HT1080 (cell line): ENCODE measurements around the gene ADAM15. TPM values are rescaled to one million over a fixed set of nuclear protein-coding genes. Genes with fewer than 3 reads are reported as not detected.

Experiments used
- DNase-seq: peaks from one replicate; pipeline ENCODE4 v3.0.0-alpha.2; 2015; ENCODE audit warnings: low read depth
- total RNA-seq: library from RNA; depleted of rRNA; stranded (reverse); fragments of >200 nt; shearing (Covaris generic); gene quantifications from 2 replicates; pipeline ENCODE4 v1.2.3, GENCODE V29; 2014

Gene ADAM15
- total RNA-seq, 1 experiment from 2014 or later, result 262 TPM

DNA sequence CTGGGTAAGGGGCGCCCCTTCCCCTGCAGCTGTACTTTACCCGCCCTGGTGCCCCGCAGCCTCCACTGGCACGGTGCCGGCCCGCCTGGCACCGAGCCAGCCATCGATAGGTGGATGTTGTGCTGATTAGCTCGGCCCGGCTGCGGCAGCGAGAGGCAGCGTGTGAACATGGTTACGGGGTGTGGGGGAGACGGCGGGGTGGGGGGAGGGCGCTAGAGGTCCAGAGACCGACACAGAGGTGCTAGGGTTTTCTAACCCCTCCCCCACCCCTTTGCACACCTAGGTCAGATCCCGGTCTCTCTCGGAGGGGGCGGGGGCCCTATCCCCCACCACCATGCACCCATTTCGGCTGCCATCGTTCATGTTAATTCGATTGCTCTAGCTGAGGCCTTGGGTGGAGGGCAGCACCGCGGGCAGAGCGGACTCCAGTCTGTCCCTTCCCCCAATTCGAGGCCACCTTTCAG, 19.1 kb downstream of the ADAM15 start:
- DNase-seq, result no peak

DNA sequence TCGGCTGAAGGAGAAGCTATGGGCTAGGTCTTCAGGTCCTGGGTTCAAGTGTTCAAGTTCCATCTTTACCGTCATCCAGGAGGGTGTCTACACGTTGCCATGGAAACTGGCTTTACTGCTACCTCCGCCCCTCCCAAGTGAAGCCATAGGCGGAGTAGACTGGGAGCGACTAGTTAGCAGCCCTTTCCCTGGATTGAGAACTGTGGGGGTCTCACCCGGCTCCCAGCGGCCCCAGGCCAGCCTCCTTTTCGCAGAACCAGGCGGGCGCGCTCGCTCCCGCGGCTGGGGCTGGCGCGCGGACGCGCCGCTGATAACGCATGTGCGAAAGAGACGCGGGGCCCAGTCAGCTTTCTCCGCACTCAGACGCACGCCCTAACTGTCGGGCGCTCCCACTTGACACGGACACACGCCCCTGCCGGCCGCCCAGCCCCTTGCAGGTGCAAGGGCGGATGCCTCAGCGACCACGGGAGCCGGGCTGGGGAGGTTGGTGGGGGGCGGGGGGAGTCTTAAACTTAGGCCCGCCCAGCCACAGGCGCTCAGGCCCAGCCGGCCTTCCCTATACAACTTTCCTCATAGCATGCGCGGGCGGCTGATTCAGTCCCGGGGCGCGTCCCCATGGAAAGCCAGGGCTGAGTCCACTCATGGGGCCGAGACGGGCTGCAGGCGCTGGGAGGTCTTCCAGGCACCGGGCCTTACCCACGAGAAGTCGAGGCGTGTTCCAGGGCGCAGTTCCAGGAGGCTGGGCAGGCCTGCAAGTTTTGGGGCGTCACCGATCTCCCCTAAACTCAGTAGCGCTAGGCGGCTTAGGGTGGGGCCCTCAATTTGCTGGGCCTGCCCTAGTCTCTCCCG, 19.8 kb downstream of the ADAM15 start:
- no peak for DNase-seq

DNA sequence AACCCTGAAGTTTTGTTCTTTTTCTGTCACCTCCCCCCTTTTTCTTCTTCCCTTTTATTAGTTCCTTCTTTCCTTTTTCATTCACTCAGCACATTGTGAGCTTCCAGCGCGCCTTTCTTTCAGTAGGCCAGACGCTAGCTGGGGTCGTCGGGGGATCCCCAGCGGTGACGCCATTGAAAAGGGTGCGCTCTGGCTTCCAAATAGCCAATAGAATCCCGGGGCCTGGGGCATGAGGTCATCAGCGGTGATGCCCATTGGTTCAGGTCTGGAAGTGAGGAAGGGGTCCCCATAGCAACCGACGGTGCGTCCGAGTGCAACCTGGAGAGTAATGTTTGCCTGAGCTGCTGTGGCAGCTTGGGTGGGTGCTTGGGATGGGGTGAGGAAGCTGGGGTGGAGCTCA, 20.6 kb downstream of the ADAM15 start:
- no peak for DNase-seq

DNA sequence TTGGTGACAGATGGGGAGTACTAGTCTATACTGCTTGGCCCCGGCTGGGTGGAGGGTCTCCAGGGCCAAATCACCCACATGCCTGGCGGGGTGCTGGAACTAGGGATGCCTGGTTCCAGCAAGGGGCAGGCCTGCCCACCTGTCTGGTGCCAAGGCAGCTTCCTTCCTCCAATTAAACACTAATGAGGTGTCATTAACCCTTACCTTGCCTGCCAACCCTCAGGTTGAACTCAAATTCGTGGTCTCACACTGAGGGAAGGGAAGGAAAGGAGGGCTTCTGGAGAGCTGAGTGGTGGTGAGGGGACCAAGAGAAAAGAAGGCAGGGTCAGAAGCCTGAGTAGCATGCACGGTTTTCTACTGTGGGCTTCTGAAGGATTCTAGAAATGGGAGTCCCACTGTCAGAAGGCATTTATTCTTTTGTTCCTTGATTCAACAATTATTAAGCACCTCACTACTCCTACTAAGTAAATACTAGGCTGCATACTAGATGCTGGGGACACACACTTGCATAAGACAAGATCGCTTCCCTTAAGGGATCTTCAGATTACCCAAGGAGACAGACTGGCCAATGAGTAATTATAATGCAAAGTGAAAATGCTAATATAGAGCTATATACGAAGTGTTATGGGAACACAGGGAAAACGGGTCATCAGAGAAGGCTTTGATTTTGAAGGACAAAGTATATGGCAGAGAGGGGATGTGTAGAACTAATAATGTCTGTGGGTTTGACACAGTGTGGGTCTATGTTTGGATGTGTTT, 21.6 kb downstream of the ADAM15 start:
- no peak for DNase-seq

DNA sequence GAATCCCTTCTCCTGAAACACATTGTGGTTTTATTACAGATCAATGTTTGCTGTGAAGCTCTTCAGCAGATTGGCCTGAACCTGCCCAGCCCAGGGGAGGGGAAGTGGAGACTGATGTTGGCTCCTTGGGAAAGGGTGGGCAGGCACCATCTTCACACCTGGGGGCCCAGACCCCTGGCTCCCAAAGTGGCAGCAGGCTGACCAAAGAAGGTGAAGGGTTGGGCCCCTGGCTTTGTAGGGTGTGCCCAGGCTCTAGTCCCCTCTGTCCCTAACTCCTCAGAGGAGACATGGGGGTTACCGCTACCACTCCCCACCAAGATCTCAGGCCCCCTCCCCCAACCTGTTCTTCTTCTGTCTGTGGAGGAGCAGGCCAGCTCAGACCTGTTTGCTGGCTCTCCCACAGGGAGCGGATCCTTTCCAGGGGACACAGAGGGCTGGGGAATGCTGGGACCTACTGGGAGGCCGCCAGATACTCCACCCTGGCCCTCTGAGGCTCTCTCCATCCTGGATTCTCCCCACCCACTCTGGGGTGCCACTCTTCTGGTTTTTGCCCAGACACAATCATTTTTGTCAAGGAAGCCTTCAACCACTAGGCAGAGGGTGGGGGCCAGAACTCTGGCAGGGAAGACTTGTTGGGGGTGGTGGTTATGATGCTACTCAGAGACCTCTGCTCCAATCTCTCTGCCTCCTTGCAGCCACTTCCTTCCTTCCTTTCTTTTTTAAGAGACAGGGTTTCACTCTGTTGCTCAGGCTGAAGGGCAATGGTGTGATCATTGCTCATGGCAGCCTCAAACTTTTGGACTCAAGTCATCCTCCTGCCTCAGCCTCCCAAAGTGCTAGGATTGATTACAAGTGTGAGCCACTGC, 22.5 kb downstream of the ADAM15 start:
- DNase-seq, result no peak

DNA sequence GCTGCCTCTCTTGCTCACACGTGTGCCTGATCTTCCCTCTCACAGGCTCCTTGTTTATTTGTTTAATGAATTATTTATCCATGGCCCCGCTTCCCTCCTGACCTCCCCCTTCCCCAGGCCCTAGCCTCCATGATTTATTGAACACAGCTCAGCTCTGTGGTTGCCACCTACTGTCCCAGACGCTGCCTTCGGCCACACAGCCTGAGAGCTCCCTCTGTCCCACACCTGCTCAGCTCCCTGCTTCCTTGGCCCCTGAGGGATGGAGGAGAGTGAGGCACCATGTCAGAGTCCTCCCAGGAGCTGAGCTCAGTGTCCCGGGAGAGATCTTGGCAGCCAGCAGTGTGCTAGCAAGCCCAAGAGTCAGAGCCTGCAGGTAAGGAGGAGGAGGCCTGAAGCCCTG, 24.4 kb downstream of the ADAM15 start:
- DNase-seq, result no peak

DNA sequence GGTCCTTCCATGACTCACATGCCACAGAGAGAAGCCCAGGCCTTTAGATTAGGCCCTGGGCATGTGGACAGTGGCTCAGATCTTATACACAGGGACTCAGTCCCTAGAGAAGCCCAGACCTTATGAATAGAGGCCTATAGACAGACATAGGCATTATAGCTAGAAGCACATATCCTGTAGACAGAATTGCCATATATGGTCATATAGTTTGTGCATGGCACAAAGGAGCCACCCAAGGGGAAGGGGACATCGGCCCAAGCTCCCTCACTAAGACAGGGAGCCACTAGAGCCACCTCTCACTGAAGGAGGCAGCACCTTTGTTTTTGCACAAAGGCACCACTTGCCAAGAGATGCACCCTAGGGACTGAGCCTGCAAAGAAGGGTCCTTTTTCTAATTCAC, 25.3 kb downstream of the ADAM15 start:
- DNase-seq, result no peak

DNA sequence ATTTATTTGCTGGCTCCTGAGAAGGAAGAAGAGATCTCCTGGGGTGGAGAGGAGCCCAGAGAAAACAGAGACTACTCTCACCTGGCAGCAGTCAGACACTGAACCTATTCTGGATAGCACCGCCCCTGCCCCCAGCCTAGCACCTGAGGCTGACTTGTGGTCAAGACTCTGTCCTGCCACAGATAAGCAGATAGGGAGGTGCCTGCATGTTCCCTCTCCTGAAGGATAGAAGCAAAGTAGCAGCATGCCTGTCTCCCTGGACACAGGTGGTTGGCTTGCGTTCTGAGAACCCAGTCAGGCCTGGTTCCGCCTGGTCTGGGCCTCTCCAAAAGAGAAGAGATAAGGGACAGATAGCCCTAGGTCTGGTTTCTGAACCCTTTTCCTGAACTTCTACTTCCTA, 26.2 kb downstream of the ADAM15 start:
- DNase-seq, result no peak

DNA sequence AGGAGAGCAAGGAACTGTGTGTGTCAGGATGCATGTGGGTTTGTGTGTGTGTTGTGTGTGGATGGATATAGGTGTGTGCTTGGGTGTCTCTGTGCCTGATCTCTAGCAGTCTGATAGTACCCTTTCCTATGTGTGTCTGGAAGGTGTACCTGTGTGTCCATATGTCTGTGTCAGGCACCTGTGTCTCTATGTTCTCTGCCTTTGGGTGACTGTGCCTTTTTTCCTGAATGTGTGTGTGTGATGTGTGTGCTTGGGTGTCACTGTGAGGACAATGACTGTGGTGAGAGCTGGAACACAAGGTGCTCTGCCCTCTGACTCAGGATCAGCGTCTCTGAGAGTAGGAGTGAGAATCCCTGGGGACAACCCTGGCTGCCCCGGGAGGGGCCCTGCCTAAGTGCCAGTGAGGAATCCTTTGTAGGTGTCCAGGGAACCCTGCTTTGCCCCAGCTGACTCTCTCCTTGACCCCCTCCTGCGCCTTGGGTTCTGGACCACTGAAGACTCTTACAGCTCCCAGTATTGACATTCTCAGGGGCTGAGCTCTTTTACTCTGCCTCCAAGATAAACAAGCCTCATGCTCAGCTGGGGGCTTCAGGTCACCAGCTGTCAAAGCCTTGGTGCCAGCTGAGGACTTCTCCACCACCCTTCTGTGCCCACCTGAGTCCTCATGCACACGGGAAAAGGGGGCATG, 26.8 kb downstream of the ADAM15 start:
- no peak for DNase-seq

DNA sequence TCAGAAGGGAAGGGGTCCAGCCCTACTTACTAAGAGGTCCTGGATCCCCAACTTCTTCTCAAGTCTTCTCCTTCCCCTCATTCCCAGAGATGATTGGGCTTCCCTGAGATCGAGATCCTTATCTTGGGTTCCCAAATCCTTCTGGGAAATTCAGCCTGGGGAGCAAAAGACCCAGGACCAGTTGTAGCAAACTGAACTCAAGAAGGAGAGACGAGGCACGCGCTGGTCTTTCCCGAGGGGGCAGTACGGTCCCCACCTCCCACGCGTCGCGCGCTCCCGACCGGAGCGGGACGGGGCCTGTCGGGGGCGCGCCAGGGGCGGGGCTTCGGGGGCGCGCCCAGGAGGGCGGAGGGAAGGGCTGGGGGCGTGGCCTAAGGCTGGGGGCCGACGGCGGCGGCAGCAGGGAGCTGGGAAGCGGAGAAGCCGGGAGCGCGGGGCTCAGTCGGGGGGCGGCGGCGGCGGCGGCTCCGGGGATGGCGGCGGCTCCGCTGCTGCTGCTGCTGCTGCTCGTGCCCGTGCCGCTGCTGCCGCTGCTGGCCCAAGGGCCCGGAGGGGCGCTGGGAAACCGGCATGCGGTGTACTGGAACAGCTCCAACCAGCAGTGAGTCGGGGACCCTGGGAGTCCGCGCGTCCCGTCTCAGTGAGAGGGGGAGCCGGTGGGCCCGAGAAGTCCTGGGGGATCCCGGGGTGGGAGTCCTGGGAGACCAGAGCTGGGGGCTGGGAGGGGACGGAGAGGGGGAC, 27.5 kb downstream of the ADAM15 start, which contains the start of gene EFNA3:
EFNA3 (plus strand) TSS at position 369 of the 741 bp plus-strand sequence; CDS start at position 474, 105 bp downstream.
- no peak for DNase-seq

DNA sequence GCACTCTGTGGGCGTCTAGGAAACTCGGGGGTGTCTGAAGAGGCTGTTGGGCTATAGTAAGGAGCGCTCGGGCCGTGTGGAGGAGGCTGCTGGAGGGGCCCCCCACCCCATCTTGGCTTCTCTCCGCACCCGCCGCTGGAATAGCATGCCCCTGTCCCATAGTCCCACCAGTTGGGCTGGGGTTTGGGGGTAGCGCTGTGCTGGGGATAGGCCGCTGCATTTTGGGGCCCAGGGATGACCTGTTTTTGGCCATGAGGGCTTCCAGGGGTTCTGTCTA, 28.0 kb downstream of the ADAM15 start:
- no peak for DNase-seq

DNA sequence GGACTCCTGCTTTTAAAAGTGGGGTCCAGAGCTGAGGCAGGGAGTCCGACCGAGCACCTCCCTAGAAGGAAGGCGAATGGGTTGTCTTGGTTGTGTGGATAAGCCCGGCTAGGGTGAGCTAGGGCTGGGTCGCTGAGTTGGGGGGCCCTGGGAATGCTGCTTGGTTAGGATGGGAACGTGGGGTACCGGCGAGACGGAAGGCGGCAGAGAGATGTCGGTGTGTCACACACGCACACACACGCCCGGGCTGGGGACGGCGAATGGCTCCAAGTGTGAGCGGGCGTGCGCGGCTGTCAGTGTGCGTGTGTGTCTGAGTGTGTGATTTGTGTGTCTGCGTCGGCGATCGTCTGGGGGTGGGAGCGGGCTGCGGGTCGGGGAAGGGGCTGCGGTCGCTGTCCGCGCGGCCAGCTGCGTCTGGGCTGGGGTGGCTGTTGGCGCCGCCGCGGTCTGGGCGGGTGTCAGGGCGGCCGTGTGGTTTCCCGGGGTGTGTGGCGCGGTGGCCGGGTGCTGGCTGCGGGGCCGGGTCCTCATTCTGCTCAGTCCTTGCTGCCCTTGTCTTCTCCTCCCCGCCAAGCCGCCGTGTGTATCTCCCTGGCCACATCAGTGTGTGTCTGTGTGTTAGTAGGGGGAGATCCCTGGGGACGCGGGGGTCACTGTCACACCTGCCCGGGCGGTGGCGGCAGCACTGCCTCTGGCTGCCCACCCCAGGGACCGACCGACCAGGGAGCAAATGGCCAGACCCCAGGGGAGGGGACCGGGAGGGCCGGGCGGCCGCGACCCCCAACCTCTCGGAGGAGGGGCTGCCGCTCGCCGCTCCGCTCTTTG, 28.6 kb downstream of the ADAM15 start:
- no peak for DNase-seq

DNA sequence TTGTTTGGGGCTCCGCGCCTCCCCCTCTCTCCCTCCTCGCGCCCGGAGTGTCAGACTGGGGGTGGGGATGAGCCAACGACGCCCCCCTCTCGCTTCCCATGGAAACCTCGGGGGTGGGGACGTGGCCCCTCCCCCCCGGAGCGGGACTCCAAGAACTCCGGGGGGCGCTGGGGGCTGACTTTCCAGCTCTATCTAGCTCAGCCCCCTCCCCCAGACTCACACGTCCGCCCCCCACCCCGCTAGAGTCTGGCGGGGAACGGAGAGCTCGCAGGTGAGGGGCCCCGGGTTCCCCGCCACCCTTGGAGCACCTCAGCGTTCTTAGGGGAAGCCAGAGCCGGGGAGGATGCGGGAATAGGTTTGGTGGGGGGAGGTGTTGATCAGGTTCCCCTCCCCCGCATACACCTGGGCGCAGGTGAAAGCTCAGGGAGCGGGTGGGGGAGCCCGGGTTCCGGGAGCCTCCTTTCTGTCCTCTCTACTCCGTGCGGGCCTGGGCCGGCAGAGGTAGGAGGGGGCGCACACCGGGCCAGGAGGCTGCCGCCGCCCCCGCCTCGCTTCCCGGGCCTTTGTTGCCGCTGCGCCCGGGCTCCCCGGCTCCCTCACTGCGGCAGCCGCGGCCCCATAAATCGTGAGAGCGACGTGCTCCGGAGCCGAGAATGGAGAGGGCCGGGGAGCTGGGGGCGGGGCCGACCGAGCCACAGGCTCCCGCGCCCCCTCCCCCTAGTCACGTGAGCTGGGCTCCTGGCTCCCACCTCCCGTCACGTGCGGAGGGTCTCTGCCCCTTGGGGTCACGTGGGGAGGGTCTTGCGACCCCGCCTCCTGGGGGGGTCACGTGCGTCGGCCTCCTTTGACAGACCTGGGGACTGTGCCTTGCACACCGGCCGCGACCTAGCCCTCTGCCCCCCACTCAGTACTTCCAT, 29.5 kb downstream of the ADAM15 start:
- no peak for DNase-seq

DNA sequence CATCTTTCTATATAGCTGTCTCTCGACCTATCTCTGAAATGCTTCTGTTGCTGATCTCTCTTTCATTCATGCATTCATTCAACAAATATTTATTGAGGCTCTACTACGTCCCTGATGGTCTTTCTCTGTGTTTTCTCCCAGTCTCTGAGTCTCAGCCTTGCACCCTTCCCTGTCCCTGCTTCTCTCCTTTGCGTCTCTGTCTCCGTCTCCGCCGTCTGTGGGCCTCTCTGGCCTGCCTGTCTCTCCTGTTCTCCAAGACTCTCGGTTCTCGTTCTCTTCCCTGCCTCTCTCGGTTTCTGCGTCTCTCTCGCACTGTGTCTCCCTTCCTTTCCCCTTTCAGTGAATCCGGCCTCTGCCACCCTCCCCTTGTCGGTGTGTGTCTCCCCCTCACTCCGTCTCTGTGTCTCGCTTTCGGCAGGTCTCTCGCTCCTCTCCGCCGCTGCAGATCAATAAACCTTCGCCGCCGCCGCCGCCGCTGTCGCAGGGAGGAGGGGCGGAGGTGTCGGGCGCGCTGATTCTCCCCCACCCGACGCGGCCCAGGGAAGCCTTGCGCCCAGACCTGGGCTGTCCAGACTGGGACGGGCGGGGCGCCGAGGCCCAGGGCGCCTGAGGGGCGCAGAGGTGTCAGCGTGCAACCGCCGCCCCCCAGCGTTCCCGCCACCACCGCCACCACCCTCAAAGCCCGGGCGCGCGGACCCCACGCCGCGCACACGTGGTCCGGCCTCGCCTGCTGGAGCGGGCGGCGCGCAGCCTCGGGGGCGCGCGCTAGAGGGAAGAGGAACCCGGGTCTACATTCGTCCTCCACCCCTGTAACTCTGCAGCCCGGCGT, 30.6 kb downstream of the ADAM15 start:
- DNase-seq, result no peak

DNA sequence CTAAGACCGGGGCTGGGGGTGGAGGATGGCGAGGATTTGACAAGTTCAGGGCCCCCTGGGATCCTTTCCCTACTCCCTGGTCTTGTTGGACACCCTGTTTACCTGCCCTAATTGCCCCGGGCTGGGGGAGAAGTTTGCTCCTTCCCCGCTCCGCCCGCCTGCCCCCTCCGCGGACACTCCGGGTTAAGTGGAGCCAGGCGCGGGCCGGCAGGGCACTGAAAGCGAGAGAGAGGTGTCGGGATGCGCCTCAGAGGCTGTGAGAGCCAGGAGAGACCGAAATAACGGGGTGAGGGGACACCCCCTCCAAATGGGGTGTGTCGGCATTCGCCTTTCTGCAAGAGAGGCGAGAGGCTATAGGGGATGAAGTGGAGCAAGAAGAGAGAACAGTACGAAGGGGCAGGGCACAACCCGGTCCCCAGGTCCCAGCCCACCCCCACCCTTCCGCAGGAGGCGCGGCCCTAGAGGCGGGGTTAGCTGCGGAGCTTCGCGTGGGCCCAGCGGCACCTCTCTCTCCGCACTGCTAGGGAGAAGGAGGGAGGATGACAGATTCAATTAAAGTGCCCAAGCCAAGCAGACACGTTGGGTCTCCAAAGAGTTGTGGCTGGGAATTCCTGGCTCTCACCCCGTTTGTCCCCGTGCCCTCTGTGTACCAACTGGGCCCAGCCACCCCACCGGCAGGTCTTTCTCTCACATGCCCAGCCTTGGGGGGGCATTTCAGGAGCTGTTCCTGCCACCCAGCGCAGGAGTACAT, 31.4 kb downstream of the ADAM15 start:
- DNase-seq, result no peak

DNA sequence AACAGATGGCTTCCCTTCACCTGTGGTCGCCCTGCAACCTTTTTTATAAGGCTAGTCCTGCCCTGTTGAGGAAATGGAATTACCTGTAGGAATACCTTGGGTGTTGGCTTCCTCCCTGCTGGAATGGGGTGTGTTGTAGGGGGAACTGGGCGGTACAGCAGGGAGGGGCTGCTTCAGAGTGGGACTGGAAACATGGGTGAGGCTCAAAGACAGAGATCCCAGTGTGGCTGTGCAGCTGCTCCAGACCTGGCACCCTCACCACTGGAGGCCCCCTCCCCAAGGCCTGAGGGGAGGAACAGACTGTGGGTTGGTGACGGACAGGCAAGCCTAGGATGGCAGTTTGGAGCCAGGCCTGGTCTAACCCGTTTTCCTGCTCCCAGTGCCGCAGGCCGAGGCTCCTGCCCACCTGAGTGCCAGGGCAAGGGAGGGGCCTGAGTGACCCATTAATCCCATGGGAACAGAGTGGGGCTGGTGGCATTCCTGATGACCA, 32.0 kb downstream of the ADAM15 start:
- DNase-seq, result no peak
